Neural progenitor cell (in vitro differentiated cells): Measurements from ENCODE around the gene RGS3.

Source experiments
- CTCF ChIP-seq: fragments of 200-600 bp; sonication (generic); IDR thresholded peaks from 2 replicates; pipeline ENCODE4 v1.5.1; 2017; ENCODE audit warnings: antibody characterized with exemption, mild to moderate bottlenecking
- EZH2 ChIP-seq: fragments of 200-600 bp; sonication (generic); IDR thresholded peaks from 2 replicates; pipeline ENCODE4 v1.6.1; 2017; ENCODE audit warnings: antibody characterized with exemption, mild to moderate bottlenecking, moderate library complexity
- EZH2phosphoT487 ChIP-seq: fragments of 200-600 bp; sonication (generic); IDR thresholded peaks from 2 replicates; pipeline ENCODE4 v1.6.1; 2017; ENCODE audit warnings: antibody characterized with exemption

GRCh38 chr9:113598451-113598850, 134.9 kb downstream of the RGS3 start:
- TF ChIP-seq CTCF (no peak), EZH2phosphoT487 (no peak), EZH2 (no peak)
